ENCODE results near the gene TRA2B.
A peak's percentile ranks its signal among the peaks of the same experiment; 100 is the strongest.

DNA sequence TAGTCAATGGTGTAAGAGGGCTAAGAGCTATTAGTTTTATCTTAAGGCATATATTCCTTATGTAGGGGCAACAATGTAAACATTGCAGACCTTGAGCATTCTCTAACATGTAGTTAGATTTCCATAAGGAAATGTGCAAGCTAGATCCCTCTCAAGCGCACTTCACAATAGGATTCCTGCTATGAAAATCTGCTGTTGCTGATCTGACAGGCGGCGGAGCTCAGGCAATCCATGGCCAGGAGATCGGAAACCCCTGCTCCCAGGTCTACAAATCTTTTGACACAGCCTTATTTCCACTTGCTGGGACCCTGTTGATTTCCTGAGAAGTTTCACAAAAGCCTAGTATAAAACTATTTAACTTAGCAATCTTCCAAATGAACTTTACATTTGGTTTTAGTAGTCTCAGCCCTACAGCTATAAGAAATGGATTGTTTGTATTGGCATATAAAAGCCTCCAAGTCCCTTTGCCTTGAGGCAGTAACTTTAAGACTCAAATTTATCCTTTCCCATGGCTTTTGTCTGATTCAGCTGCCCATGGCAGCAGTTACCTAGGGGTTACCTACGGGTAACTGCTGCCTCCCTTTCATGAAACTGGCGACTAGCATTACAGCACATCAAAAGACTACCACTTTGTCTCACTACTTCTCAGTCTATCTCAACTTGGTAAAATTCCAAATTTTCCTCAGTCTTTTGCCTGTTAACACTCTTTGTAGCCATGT is 22.7 kb downstream of the TRA2B start:
- TF ChIP-seq POLR2AphosphoS5 (IDR thresholded peaks at IDR 0.05; ENCODE audit: low read depth, low read length) = peak; percentile 81
- TF ChIP-seq POLR2A (IDR thresholded peaks at IDR 0.05; ENCODE audit: low read depth, low read length) = peak; percentile 50
- TF ChIP-seq TAF1 (IDR thresholded peaks at IDR 0.05; ENCODE audit: borderline replicate concordance, low read depth, low read length) = no peak
